Stimulated activated CD8-positive, alpha-beta memory T cell treated with anti-CD3 and anti-CD28 coated beads, Interleukin-4, amount 100 ng/mL, for 24 hours (primary cell): ENCODE results near the gene ANXA10.
"Not testable (repeated sequence)": the region's sequence is repeated elsewhere in the genome, so short reads cannot be mapped to it uniquely, and the experiment has no call there.

Experiments
- DNase-seq: peaks from one replicate; pipeline ENCODE4 v3.0.0-alpha.2; 2020; ENCODE audit warnings: low read depth

Gene ANXA10

DNA sequence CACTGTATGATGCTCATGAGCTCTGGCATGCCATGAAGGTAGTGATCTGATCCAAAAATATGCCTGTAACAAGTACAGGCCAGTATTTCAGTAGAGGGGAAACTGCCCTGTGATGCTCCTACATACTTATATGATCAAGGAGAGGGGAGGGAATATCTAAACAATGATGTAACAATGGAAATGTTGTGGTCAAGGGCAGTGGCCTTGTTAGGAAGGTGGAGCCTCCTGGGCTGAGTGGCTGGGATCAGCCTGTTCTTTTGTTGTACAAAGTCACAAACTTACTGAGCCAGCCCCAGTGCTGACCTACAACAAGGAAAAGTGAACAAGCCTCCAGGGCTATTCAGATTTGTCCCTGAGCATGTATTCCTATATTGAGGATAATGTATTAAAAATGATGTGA is 70.3 kb downstream of the ANXA10 start:
- no peak for DNase-seq

DNA sequence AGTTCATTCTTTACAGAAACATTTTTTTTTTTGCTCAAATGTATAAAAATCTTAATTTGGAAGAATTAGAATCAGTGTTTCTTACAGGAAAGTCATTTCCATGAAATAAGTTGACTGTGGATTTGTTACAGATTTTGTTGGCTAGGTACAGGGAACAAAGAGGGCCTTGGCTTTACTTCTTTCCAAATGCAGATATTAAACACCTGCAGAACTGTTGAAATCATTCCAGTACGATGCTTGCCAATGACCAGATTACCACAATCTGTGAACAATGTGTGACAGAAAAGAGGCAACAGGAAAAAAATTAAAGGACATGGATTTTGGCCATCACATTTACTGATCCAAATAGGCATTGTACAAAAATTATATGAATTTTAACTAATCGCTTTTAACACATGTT is 70.8 kb downstream of the ANXA10 start:
- no peak for DNase-seq

DNA sequence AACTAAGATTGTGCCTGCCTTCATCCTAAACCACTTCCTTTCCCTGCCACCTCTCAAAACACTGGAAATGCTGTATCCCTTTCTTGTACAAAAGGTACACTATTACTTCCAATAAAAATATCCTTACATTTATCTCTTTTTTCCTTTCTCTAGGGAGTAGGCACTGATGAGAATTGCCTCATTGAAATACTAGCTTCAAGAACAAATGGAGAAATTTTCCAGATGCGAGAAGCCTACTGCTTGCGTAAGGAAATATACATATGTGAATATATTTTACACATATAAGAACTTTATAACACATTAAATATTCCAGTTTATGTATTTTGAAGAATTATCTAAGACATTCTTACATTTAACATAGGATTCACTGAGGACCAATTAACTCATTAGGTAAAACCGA is 71.7 kb downstream of the ANXA10 start:
- no peak for DNase-seq

GRCh38 chr4:168164915-168165548 is 72.7 kb downstream of the ANXA10 start:
- no peak for DNase-seq

DNA sequence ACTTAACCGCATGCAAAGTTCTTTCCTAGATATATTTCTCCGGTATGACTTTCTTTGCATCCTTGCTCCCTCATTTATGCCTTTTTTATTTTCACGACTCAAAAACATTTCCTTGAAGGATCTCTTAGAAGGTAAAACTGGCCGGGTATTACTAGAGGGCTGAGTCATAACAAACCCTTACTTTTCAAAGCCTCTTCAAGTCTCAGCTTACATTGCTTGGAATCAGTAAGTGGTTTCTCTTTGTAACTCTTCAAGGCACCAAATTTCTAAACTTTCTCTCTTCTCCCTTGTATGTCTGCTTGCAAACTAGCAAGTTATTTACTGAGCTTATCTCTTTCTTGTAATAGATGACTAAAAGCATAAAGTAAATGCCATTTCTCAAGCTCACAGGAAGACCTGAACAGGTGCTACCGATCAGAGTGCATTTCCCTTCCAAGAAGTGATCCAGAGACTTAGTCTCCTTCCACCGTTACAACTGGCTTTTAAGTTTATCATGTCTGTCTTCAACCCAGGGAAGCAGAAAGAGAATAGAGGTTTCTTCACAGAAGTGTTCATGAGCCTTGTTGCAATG is 75.5 kb downstream of the ANXA10 start:
- no peak for DNase-seq

- DNase-seq: no peak
Observed at GRCh38 chr4:168174308-168174707, 82.0 kb downstream of the ANXA10 start.

DNA sequence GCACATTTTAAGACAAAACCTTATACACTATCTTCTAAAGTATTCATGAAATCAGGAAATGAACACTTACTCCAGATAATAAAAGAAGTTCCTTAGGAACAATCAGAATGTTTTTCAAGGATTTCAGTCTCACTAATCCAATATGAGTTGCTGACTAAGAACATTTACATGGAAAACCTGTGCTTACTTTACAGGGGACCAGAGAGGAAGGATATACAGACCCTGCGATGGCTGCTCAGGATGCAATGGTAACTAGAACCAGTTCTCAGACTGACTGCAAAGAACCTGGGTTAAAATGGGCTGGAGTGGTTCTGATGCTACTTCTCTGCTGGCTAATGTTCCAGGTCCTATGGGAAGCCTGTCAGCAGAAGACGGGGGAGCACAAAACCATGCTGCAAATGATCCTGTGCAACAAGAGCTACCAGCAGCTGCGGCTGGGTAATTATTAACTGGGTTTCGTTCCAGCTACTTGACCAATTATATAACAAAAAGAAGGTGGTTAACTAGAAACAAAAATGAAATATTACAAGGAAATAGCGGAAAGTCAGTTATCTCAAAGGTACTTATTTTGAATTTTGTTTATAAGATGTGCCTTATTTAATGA is 85.3 kb downstream of the ANXA10 start:
- DNase-seq: no peak

DNA sequence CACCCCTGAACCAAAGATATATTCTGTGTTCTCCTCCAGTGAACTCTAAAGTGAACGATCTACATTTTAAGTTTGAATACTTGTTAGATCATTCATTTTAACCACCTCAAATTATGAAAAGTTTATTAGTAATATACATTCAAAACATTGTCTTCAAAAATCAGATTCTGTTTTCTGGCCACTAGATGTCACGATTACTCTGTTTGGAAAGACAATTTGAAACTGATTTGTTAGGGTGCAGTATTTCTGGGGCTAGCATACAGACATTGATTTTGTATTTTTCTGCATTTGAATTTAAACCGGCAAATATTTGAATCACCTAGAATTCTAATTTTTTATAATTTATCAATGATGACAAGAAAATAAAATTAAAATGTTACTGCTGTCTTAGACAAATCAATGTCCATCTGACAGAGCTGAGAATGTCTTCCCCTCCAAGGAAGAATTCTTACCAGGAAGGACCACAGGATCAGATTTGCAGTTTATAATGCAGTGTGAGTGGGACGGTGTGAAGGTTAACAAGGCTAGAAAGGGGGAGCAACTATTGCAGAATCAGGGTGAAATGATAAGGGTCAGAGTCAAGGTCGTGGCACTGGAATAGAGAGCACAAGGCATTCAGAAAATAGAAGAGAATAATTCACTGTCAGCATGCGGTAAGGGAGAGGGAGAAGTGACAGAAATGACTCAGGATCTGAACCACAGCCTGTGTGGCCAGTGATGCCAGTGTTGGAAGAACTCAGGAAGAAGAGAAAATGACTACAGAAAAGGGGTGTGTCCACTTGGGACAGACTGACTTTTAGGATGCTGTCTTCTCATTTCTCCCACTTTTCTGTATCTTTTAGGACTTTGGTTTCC is 91.6 kb downstream of the ANXA10 start:
- no peak for DNase-seq

- no peak for DNase-seq
Observed at GRCh38 chr4:168188754-168189153, 96.4 kb downstream of the ANXA10 start.

- DNase-seq: no peak
Observed at GRCh38 chr4:168197926-168198325, 105.6 kb downstream of the ANXA10 start.

DNA sequence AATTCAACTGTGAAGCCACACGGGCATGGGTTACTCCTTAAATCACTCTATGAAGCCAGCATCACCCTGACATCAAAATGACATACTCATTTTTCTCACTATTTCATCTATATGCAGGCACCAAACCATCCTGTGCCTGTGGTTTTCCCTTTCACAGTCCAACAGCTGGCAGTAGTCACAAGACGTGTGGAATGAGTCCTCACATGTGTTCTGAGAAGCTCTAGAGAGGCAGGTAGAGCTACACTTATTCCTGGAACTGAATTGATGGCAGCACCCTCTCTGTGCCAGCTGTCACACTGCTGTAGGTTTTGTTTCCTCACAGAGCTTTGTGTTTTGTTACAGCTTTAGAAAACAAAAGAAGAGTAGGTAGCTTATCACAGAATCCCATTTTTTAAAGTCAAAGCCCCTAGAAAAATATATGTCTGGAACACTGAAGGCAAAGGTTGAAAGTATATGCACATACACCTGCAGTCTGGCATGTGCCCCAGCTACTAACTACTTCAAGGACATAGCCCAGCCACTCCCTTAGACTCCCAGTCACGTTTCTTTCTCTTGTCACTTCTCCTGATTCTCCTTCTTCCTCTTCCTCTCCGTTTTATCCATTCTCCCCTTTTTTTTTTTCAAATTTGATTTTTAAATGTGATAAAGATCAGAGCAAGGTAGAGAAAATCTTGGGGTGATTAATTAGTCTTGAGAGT is 107.1 kb downstream of the ANXA10 start:
- no peak for DNase-seq

- no peak for DNase-seq
Observed at GRCh38 chr4:168200685-168201084, 108.3 kb downstream of the ANXA10 start.

GRCh38 chr4:168203233-168203911 is 111.0 kb downstream of the ANXA10 start:
- DNase-seq: no peak

- DNase-seq: no peak
Observed at GRCh38 chr4:168208957-168209614, 116.7 kb downstream of the ANXA10 start.

GRCh38 chr4:168212656-168213055 is 120.3 kb downstream of the ANXA10 start:
- DNase-seq: no peak

- not testable (repeated sequence) for DNase-seq
Observed at GRCh38 chr4:168213511-168213910, 121.2 kb downstream of the ANXA10 start.

DNA sequence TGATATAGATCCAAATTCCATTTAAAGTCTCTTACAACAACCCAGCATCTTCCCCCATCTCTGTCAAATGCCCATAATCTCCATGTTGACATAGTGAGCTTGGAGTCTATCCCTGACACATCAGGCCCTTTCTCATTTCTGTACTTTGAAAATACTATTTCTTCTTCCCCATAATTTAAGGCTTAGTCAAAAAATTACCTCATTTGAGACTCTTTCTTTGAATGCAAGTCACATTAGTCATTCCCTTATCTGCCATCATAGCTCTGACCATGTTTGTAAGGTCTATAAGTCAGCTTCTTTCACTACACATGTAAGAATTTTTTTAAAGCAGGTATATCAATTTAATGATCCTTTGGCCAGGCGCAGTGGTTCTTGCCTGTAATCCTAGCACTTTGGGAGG is 126.3 kb downstream of the ANXA10 start:
- DNase-seq: no peak

- DNase-seq: no peak
Observed at GRCh38 chr4:168220893-168221292, 128.6 kb downstream of the ANXA10 start.

DNA sequence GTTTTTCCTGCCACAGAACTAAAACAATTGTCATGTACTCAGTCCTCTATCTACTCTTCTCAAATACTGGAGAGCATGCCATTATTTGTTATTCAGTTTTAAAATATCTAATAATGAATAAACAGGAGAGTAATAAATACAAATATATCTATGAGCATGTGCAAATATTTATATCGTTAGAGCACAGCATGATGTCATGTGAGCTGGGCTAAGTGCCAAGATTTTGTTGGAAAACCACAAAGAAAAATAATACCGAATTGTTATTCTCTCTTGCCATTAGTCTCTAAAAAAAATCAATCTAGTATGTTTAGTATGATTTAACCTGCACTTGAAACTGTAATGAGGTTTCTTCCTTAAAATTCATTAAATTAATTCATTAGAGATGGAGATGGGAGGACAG is 129.0 kb downstream of the ANXA10 start:
- no peak for DNase-seq
